Central memory CD4-positive, alpha-beta T cell (primary cell): ENCODE measurements around the gene TPRG1.

Source experiments
- DNase-seq: peaks from one replicate; pipeline ENCODE4 v3.0.0; 2022

The TPRG1 gene

GRCh38 chr3:189233225-189233858, 61.6 kb downstream of the TPRG1 start:
- DNase-seq = no peak

- no peak for DNase-seq
Observed at GRCh38 chr3:189235214-189235613, 63.4 kb downstream of the TPRG1 start.

- no peak for DNase-seq
Observed at GRCh38 chr3:189236352-189236751, 64.6 kb downstream of the TPRG1 start.

GRCh38 chr3:189237526-189237925, 65.8 kb downstream of the TPRG1 start:
- no peak for DNase-seq

- no peak for DNase-seq
Observed at GRCh38 chr3:189238071-189238470, 66.3 kb downstream of the TPRG1 start.

- no peak for DNase-seq
Observed at GRCh38 chr3:189239616-189240015, 67.8 kb downstream of the TPRG1 start.

- DNase-seq = no peak
Observed at GRCh38 chr3:189249987-189250386, 78.2 kb downstream of the TPRG1 start.

- DNase-seq = no peak
Observed at GRCh38 chr3:189258261-189258660, 86.5 kb downstream of the TPRG1 start.

GRCh38 chr3:189260556-189261493, 89.1 kb downstream of the TPRG1 start:
- DNase-seq = no peak

- no peak for DNase-seq
Observed at GRCh38 chr3:189262746-189263145, 91.0 kb downstream of the TPRG1 start.

- no peak for DNase-seq
Observed at GRCh38 chr3:189267981-189268613, 96.3 kb downstream of the TPRG1 start.

GRCh38 chr3:189269365-189269764, 97.6 kb downstream of the TPRG1 start:
- DNase-seq = no peak

GRCh38 chr3:189270248-189270832, 98.6 kb downstream of the TPRG1 start:
- peak; percentile 13 for DNase-seq

GRCh38 chr3:189272500-189273119, 100.8 kb downstream of the TPRG1 start:
- peak; percentile 2 for DNase-seq

GRCh38 chr3:189273736-189274135, 102.0 kb downstream of the TPRG1 start:
- DNase-seq = no peak

- no peak for DNase-seq
Observed at GRCh38 chr3:189275182-189275581, 103.4 kb downstream of the TPRG1 start.

GRCh38 chr3:189275852-189276251, 104.1 kb downstream of the TPRG1 start:
- DNase-seq = no peak

GRCh38 chr3:189276444-189277219, 104.9 kb downstream of the TPRG1 start:
- DNase-seq = no peak

GRCh38 chr3:189277711-189278110, 105.9 kb downstream of the TPRG1 start:
- DNase-seq = no peak

GRCh38 chr3:189278221-189278620, 106.5 kb downstream of the TPRG1 start:
- no peak for DNase-seq

GRCh38 chr3:189282189-189282588, 110.4 kb downstream of the TPRG1 start:
- DNase-seq = no peak

- DNase-seq = no peak
Observed at GRCh38 chr3:189282741-189283140, 111.0 kb downstream of the TPRG1 start.
